Mononuclear cell (primary cell): ENCODE measurements around the gene LTO1. TPM values are rescaled to one million over a fixed set of nuclear protein-coding genes. Genes with fewer than 3 reads are reported as not detected.

Source experiments
- H3K27me3 ChIP-seq: 2 replicates; pipeline ENCODE4 v1.6.0; 2011; ENCODE audit warnings: low read length, control low read depth; ENCODE audit not compliant: insufficient read depth
- H3K4me1 ChIP-seq: 2 replicates; pipeline ENCODE4 v1.5.1; 2011; ENCODE audit warnings: mild to moderate bottlenecking, low read length, control low read depth; ENCODE audit not compliant: insufficient read depth
- H3K4me3 ChIP-seq: 2 replicates; pipeline ENCODE4 v1.5.1; 2011; ENCODE audit warnings: mild to moderate bottlenecking, low read length, moderate library complexity
- H3K9me3 ChIP-seq: 2 replicates; pipeline ENCODE4 v1.5.1; 2011; ENCODE audit warnings: low read depth, mild to moderate bottlenecking, control low read depth, low read length
- total RNA-seq: library from RNA; depleted of rRNA; stranded (reverse); fragments of >200 nt; gene quantifications from one replicate; pipeline ENCODE4 v1.2.3, GENCODE V29; 2012

LTO1 gene
- total RNA-seq, 1 donor: 18.6 TPM

DNA sequence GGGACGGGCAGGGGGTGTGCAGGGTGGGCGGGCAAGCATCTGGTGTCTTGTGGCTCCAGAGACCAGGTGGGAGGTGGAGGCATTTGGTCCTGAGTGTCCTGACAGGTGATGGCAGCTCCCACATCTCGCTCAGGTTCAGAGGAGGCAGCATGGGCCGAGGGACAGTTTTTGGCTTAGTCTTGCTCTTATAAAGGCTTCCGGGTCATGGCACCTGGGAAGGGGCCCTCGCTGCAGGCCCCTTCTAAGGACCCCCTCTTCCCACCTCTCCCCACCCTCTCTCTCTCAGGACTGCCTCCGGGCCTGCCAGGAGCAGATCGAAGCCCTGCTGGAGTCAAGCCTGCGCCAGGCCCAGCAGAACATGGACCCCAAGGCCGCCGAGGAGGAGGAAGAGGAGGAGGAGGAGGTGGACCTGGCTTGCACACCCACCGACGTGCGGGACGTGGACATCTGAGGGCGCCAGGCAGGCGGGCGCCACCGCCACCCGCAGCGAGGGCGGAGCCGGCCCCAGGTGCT lies 24.3 kb downstream of the LTO1 start:
- no peak overlapping the region for H3K4me3 ChIP-seq
- no peaks in the 10 kb centered on the region for H3K27me3 ChIP-seq
- no peaks in the 10 kb centered on the region for H3K4me1 ChIP-seq
- no peaks in the 10 kb centered on the region for H3K9me3 ChIP-seq

GRCh38 chr11:69650081-69650831 lies 24.9 kb downstream of the LTO1 start:
- H3K27me3 ChIP-seq: no peaks in the 10 kb centered on the region
- no peaks in the 10 kb centered on the region for H3K4me1 ChIP-seq
- H3K9me3 ChIP-seq: no peaks in the 10 kb centered on the region
- no peak overlapping the region for H3K4me3 ChIP-seq

DNA sequence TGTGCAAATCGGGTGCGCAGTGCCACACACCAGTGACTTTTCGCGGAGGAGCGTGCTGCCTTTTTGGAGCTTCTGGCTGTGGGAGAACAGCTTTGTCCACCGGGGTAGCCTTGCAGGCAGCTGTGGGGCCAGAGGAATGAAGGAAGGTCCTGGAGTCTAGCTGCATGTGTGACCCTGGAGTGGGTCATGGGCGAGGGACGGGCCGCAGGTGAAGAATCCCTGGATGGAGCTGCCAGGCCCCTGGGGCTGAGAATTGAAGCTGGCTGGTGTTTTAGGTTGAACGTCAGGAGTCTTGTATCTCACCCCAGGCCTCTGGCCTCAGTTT lies 25.6 kb downstream of the LTO1 start:
- Histone ChIP-seq H3K4me1 (no peaks in the 10 kb centered on the region), H3K27me3 (no peaks in the 10 kb centered on the region), H3K9me3 (no peaks in the 10 kb centered on the region), H3K4me3 (no peak overlapping the region)

- no peaks in the 10 kb centered on the region for H3K9me3 ChIP-seq
- no peaks in the 10 kb centered on the region for H3K27me3 ChIP-seq
- no peaks in the 10 kb centered on the region for H3K4me1 ChIP-seq
- no peak overlapping the region for H3K4me3 ChIP-seq
These were observed 26.2 kb downstream of the LTO1 start for GRCh38 chr11:69648679-69649575.

DNA sequence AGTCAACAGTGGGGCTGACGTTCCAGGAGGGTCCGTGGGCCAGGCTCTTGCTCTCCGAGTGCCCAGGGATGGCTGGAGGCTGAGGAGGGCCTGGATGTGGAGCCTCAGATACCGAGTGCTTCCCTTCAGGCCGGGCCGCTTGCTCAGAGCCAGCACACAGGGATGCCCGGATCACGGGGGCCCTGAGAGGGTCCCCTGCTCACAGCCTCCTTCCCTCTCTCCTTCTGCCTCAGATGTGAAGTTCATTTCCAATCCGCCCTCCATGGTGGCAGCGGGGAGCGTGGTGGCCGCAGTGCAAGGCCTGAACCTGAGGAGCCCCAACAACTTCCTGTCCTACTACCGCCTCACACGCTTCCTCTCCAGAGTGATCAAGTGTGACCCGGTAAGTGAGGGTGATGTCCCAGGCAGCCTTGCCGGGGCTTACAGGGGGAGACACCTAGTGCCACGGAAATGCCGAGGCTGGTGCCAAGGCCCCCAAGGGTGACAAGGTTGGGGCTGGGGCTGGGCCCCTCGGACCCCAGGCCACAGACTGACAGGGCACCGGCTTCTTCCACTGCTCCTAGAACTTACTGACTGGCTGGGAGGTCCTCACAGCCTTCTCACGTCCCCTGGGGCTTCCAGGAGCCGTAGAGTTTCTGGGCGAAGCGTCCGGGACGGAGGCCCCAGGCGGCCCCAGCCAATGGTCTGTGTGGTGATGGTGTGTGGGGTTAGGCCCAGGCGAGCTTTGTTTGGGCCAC lies 27.2 kb downstream of the LTO1 start:
- no peaks in the 10 kb centered on the region for H3K27me3 ChIP-seq
- no peaks in the 10 kb centered on the region for H3K9me3 ChIP-seq
- H3K4me1 ChIP-seq: peaks cover 4% of the 10 kb centered on the region
- H3K4me3 ChIP-seq: no peak overlapping the region

GRCh38 chr11:69647390-69647748 lies 27.8 kb downstream of the LTO1 start:
- H3K9me3 ChIP-seq: no peaks in the 10 kb centered on the region
- peaks cover 4% of the 10 kb centered on the region for H3K4me1 ChIP-seq
- H3K4me3 ChIP-seq: no peak overlapping the region
- no peaks in the 10 kb centered on the region for H3K27me3 ChIP-seq

- H3K4me3 ChIP-seq: no peak overlapping the region
- no peaks in the 10 kb centered on the region for H3K9me3 ChIP-seq
- peaks cover 4% of the 10 kb centered on the region for H3K4me1 ChIP-seq
- H3K27me3 ChIP-seq: no peaks in the 10 kb centered on the region
These were observed 28.4 kb downstream of the LTO1 start for GRCh38 chr11:69646493-69647389.

- peaks cover 6% of the 10 kb centered on the region for H3K27me3 ChIP-seq
- H3K9me3 ChIP-seq: no peaks in the 10 kb centered on the region
- H3K4me1 ChIP-seq: peaks cover 9% of the 10 kb centered on the region
- no peak overlapping the region for H3K4me3 ChIP-seq
These were observed 29.2 kb downstream of the LTO1 start for GRCh38 chr11:69645801-69646492.

- H3K4me1 ChIP-seq: peaks cover 16% of the 10 kb centered on the region
- peaks cover 12% of the 10 kb centered on the region for H3K27me3 ChIP-seq
- H3K9me3 ChIP-seq: no peaks in the 10 kb centered on the region
- H3K4me3 ChIP-seq: no peak overlapping the region
These were observed 30.0 kb downstream of the LTO1 start for GRCh38 chr11:69644962-69645675.

- peaks cover 18% of the 10 kb centered on the region for H3K27me3 ChIP-seq
- H3K4me3 ChIP-seq: no peak overlapping the region
- no peaks in the 10 kb centered on the region for H3K9me3 ChIP-seq
- peaks cover 19% of the 10 kb centered on the region for H3K4me1 ChIP-seq
These were observed 30.8 kb downstream of the LTO1 start for GRCh38 chr11:69644071-69644961.

GRCh38 chr11:69643646-69644045 lies 31.5 kb downstream of the LTO1 start:
- peaks cover 24% of the 10 kb centered on the region for H3K27me3 ChIP-seq
- no peak overlapping the region for H3K4me3 ChIP-seq
- peaks cover 26% of the 10 kb centered on the region for H3K4me1 ChIP-seq
- no peaks in the 10 kb centered on the region for H3K9me3 ChIP-seq

DNA sequence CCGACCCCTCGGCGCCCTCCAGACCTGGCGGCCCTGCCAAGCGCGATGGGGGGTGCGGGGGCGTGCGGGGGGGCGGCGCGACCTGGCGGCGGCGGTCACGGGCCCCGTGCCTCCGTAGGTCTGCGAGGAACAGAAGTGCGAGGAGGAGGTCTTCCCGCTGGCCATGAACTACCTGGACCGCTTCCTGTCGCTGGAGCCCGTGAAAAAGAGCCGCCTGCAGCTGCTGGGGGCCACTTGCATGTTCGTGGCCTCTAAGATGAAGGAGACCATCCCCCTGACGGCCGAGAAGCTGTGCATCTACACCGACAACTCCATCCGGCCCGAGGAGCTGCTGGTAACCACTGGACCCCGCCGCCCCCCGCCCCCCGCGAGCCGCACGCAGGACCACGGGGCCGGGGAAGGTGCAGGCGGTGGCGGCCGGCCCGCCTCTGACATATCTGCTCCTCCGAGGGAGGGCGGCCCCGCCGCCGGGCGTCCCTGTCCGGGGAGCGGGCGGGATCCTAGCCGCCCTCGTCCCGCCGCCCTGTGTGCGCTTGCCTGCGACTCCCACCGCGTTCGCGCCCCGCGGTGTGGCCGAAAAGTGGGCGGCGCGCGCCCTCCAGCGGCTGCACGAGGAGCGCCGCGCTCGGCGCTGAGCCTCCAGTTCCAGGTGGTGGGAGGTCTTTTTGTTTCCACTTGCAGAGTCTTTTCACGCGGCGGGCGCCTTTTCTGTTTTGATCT lies 32.1 kb downstream of the LTO1 start:
- peak overlapping the region; percentile 53 for H3K4me3 ChIP-seq
- H3K9me3 ChIP-seq: no peaks in the 10 kb centered on the region
- H3K27me3 ChIP-seq: peaks cover 30% of the 10 kb centered on the region
- H3K4me1 ChIP-seq: peaks cover 32% of the 10 kb centered on the region
